OCI-LY1 (cell line): Measurements from ENCODE around the gene YKT6.
"Not testable (repeated sequence)": the region's sequence is repeated elsewhere in the genome, so short reads cannot be mapped to it uniquely, and the experiment has no call there.

Experiments used
- H2AFZ ChIP-seq: fragments of 200-600 bp; sonication (generic), shearing (Covaris generic); 2 replicates; pipeline ENCODE4 v1.6.0; 2014; ENCODE audit warnings: antibody characterized with exemption, mild to moderate bottlenecking, low read length
- H3F3A ChIP-seq: fragments of 200-600 bp; sonication (generic), shearing (Covaris generic); 2 replicates; pipeline ENCODE4 v1.6.0; 2014; ENCODE audit warnings: mild to moderate bottlenecking, antibody characterized with exemption, low read length, moderate library complexity; ENCODE audit not compliant: insufficient read depth
- H3K27ac ChIP-seq: fragments of 200-600 bp; sonication (generic); 2 replicates; pipeline ENCODE4 v1.5.1; 2014; ENCODE audit warnings: low read length, mixed run types, mild to moderate bottlenecking, low read depth; ENCODE audit not compliant: poor library complexity, severe bottlenecking
- H3K27me3 ChIP-seq: fragments of 200-600 bp; sonication (generic); 2 replicates; pipeline ENCODE4 v1.6.0; 2014; ENCODE audit warnings: antibody characterized with exemption, mild to moderate bottlenecking, low read length, moderate library complexity; ENCODE audit not compliant: insufficient read depth
- H3K36me3 ChIP-seq: fragments of 200-600 bp; sonication (generic); 2 replicates; pipeline ENCODE4 v1.6.1; 2014; ENCODE audit warnings: mild to moderate bottlenecking, antibody characterized with exemption, low read length, moderate library complexity, mixed read lengths; ENCODE audit not compliant: insufficient read depth
- H3K4me1 ChIP-seq: fragments of 200-600 bp; sonication (generic); 2 replicates; pipeline ENCODE4 v1.5.1; 2014; ENCODE audit warnings: mild to moderate bottlenecking, low read length, moderate library complexity; ENCODE audit not compliant: insufficient read depth, severe bottlenecking
- H3K4me2 ChIP-seq: fragments of 200-600 bp; sonication (generic), shearing (Covaris generic); 2 replicates; pipeline ENCODE4 v1.6.1; 2014; ENCODE audit warnings: low read length
- H3K4me3 ChIP-seq: fragments of 200-600 bp; sonication (generic); 2 replicates; pipeline ENCODE4 v1.5.1; 2014; ENCODE audit warnings: low read length, low read depth, mild to moderate bottlenecking, mixed read lengths; ENCODE audit not compliant: poor library complexity, severe bottlenecking
- H3K79me2 ChIP-seq: fragments of 200-600 bp; shearing (Covaris generic); 2 replicates; pipeline ENCODE4 v1.6.1; 2016; ENCODE audit warnings: mixed run types, low read length, mixed read lengths; ENCODE audit not compliant: insufficient read depth
- H3K9ac ChIP-seq: fragments of 200-600 bp; sonication (generic), shearing (Covaris generic); 2 replicates; pipeline ENCODE4 v1.6.1; 2014; ENCODE audit warnings: mild to moderate bottlenecking, low read length, mixed read lengths
- H3K9me2 ChIP-seq: fragments of 200-600 bp; sonication (generic), shearing (Covaris generic); 2 replicates; pipeline ENCODE4 v1.6.1; 2014; ENCODE audit warnings: low read depth, mild to moderate bottlenecking, low read length, mixed read lengths
- H3K9me3 ChIP-seq: fragments of 200-600 bp; shearing (Covaris generic); 2 replicates; pipeline ENCODE4 v1.6.1; 2014; ENCODE audit warnings: low read length, mixed read lengths
- H4K20me1 ChIP-seq: fragments of 200-600 bp; sonication (generic), shearing (Covaris generic); 2 replicates; pipeline ENCODE4 v1.6.0; 2016; ENCODE audit warnings: mild to moderate bottlenecking, low read length; ENCODE audit not compliant: insufficient read depth
- CTCF ChIP-seq: fragments of 200-600 bp; sonication (generic), shearing (Covaris generic); IDR thresholded peaks from 2 replicates; pipeline ENCODE4 v1.5.1; 2017; ENCODE audit warnings: mild to moderate bottlenecking, antibody characterized with exemption, low read length, moderate library complexity, mixed read lengths
- EZH2 ChIP-seq: fragments of 200-600 bp; sonication (generic), shearing (Covaris generic); IDR thresholded peaks from 2 replicates; pipeline ENCODE4 v1.8.0; 2017; ENCODE audit warnings: borderline replicate concordance, mixed run types, mild to moderate bottlenecking, antibody characterized with exemption, low read length, moderate library complexity, mixed read lengths

YKT6 gene

GRCh38 chr7:44167920-44168319 is 32.9 kb upstream of the YKT6 start:
- no peaks in the 10 kb centered on the region for H3K79me2 ChIP-seq
- H3K27ac ChIP-seq = no peak overlapping the region
- no peak for TF ChIP-seq EZH2
- no peak for TF ChIP-seq CTCF
- no peak overlapping the region for H3K4me3 ChIP-seq
- H4K20me1 ChIP-seq = no peaks in the 10 kb centered on the region
- H3K27me3 ChIP-seq = peaks cover 20% of the 10 kb centered on the region
- H3F3A ChIP-seq = no peaks in the 10 kb centered on the region
- 0 out of 2 replicates have a peak, but pooled peaks cover 11% of the 10 kb centered on the region for H3K9me3 ChIP-seq
- H3K4me2 ChIP-seq = no peak overlapping the region
- no peak overlapping the region for H2AFZ ChIP-seq
- H3K4me1 ChIP-seq = no peaks in the 10 kb centered on the region
- H3K9ac ChIP-seq = no peak overlapping the region
- H3K36me3 ChIP-seq = no peaks in the 10 kb centered on the region; the same call in 1 of the 2 replicates
- H3K9me2 ChIP-seq = no peaks in the 10 kb centered on the region

GRCh38 chr7:44171901-44172300 is 28.9 kb upstream of the YKT6 start:
- not testable (repeated sequence) for H3K9me3 ChIP-seq, H3K4me2 ChIP-seq, H3K36me3 ChIP-seq, H3K79me2 ChIP-seq, H3K4me3 ChIP-seq, H3K9ac ChIP-seq, H3K9me2 ChIP-seq, H3K4me1 ChIP-seq, H3F3A ChIP-seq, H4K20me1 ChIP-seq, H2AFZ ChIP-seq, H3K27ac ChIP-seq
- peaks cover 16% of the 10 kb centered on the region; the same call in 1 of the 2 replicates for H3K27me3 ChIP-seq

GRCh38 chr7:44172352-44172751 is 28.4 kb upstream of the YKT6 start:
- TF ChIP-seq EZH2 (no peak), CTCF (no peak)
- Histone ChIP-seq H3K36me3 (no peaks in the 10 kb centered on the region), H4K20me1 (no peaks in the 10 kb centered on the region), H3K27ac (no peak overlapping the region), H2AFZ (no peak overlapping the region), H3F3A (no peaks in the 10 kb centered on the region), H3K4me3 (no peak overlapping the region), H3K9ac (no peak overlapping the region), H3K4me1 (no peaks in the 10 kb centered on the region), H3K27me3 (peaks cover 18% of the 10 kb centered on the region; the same call in 1 of the 2 replicates), H3K4me2 (no peak overlapping the region), H3K79me2 (no peaks in the 10 kb centered on the region), H3K9me2 (no peaks in the 10 kb centered on the region), H3K9me3 (0 out of 2 replicates have a peak, but pooled peaks cover 3% of the 10 kb centered on the region)

- Histone ChIP-seq H3K27ac (no peak overlapping the region), H3F3A (no peaks in the 10 kb centered on the region), H2AFZ (no peak overlapping the region), H4K20me1 (no peaks in the 10 kb centered on the region), H3K27me3 (peaks cover 24% of the 10 kb centered on the region; the same call in 1 of the 2 replicates), H3K36me3 (no peaks in the 10 kb centered on the region), H3K9me3 (0 out of 2 replicates have a peak, but pooled peaks cover 3% of the 10 kb centered on the region), H3K4me3 (no peak overlapping the region), H3K9ac (no peak overlapping the region), H3K4me2 (no peak overlapping the region), H3K4me1 (no peaks in the 10 kb centered on the region), H3K9me2 (no peaks in the 10 kb centered on the region), H3K79me2 (no peaks in the 10 kb centered on the region)
- TF ChIP-seq EZH2 = no peak
- no peak for TF ChIP-seq CTCF
These were observed 27.9 kb upstream of the YKT6 start for GRCh38 chr7:44172803-44173424.
